LoVo (cell line): ENCODE results near the gene SEMA5A.

Experiments used
- DNase-seq: peaks from one replicate; pipeline ENCODE4 v3.0.0-alpha.2; 2016; ENCODE audit warnings: low spot score

The SEMA5A gene

GRCh38 chr5:9399094-9399493 is 146.8 kb downstream of the SEMA5A start:
- no peak for DNase-seq

DNA sequence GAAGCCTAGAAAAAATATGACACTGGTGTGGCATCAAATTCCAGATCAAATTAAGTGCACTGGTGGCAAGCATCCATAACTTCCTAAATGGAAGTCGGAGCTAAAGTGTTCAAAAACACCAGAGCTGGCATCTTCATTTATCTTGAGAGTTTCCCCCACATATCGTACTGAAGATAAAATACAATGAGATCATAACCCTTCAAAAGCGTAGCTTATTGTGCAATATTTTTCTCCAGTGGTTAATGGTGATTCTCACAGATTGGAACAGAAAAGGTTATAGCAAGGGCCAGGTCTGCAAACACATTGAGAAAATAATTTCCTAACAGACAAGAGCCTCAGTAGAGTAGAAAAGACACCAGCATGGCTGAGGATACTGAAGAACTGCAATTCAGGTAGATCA is 147.6 kb downstream of the SEMA5A start:
- DNase-seq: no peak

DNA sequence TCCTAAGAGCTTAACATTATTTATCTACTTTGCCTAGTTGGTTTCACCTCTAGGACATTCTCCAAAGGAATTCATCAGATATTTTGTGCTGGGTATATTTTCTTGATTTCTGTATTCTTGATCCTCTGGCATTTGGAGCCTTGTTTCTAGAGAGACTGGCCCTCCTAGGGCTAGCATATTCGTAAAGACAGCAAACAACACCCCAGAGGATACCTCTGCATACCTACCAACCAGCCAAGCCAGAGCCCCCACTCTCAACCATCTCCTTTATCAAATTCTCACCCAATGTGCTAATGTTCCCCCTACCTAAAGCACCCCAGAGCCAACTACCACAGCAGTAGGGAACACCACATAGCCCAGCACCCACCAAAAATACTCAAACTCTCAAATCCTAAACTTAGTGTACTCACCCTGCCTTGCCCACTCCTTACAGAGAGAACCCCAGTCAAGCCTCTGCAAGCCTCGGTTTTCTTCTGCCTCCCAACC is 149.5 kb downstream of the SEMA5A start:
- DNase-seq: no peak

- no peak for DNase-seq
Observed at GRCh38 chr5:9395706-9396105, 150.2 kb downstream of the SEMA5A start.

DNA sequence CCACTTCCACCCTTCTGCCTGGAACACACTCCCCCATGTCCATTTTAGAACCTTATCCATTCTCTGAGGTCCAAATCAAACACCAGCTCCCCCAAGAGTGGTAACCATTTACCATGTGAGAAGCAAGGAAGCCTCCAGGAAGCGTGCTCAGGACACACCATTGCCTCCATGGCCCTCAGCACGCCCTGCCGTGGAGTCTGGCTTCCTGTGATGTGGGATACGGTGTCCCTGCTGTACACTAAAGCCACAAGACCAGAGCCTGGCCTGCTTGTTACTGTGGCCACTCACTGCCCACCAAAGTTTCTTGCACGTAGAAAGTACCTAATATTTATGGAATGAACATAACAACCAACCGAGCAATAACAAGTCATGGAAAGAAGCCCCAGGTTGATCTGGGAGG is 151.7 kb downstream of the SEMA5A start:
- no peak for DNase-seq

- DNase-seq: no peak
Observed at GRCh38 chr5:9392625-9393024, 153.2 kb downstream of the SEMA5A start.

GRCh38 chr5:9391080-9391479 is 154.8 kb downstream of the SEMA5A start:
- DNase-seq: no peak

DNA sequence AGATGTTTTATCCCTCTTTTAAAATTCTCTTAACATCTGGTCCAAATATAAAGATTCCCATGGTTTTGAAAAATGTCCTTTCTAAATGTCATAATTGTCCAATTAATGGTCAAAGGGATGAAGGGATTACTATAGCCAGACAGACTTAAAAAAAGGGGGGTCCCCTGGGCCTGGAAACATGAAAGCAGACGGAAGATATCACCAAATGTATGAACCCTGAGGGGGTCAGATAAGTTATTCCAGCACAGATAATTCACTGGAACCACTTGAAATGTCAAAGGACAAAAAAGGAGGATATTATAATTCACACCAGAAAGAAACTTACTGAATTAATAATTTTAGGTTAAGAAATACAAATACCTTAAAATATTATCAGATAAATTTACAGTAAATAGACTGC is 155.8 kb downstream of the SEMA5A start:
- DNase-seq: no peak

DNA sequence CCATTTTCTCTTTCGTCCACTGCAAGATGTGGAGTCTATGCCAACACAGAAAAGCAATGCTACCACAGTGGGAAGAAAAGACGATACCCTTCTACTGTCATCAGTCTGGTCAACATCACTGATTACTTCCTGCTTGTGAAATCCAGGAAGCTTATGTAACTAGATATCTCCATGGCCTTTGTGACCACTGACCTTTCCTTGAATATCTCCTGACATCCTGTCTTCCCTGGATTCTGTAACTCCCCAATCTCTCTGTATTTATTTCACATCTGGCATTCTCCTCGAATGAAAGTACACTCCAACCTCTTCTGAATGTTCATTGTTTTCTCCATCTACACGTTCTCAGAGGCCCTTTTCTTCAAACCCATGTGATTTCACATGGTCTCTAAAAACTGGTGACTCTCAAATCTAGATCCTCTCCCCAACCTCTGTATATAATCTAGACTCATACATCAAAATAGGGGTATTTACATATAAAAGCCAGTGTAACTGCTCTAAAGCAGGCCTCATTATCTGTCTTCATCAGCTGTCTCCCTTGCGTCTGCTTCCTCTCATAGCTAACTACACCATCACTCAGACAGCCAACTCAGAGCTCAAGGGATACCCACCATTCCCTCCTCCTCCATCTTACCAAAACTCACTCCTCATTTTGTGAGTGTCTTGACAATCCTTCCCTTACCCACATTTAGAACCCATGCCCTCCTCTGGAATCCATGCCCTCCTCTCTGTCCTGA is 156.8 kb downstream of the SEMA5A start:
- no peak for DNase-seq

GRCh38 chr5:9387879-9388278 is 158.0 kb downstream of the SEMA5A start:
- DNase-seq: no peak

- DNase-seq: no peak
Observed at GRCh38 chr5:9386945-9387344, 158.9 kb downstream of the SEMA5A start.

GRCh38 chr5:9382522-9382921 is 163.4 kb downstream of the SEMA5A start:
- DNase-seq: no peak

GRCh38 chr5:9381464-9381863 is 164.4 kb downstream of the SEMA5A start:
- DNase-seq: no peak

DNA sequence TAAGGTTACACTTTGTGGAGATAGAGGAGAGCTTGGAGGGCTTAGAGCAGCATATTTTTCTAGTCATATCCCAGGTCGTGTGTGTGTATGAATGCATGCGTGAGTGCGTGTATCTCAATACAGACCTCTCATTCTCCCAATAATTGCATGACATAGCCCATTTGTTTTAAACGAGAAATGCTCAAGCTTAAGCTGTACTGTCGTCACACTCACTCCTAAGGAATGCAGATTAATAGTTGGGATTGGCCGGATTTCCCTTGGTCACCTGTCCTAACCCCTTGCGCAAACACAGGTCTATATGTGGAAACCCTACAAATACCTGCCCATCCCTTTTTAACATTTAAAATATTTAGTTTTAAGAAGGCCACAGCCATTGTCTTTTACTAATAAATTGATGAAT is 165.8 kb downstream of the SEMA5A start:
- DNase-seq: peak; percentile 78

DNA sequence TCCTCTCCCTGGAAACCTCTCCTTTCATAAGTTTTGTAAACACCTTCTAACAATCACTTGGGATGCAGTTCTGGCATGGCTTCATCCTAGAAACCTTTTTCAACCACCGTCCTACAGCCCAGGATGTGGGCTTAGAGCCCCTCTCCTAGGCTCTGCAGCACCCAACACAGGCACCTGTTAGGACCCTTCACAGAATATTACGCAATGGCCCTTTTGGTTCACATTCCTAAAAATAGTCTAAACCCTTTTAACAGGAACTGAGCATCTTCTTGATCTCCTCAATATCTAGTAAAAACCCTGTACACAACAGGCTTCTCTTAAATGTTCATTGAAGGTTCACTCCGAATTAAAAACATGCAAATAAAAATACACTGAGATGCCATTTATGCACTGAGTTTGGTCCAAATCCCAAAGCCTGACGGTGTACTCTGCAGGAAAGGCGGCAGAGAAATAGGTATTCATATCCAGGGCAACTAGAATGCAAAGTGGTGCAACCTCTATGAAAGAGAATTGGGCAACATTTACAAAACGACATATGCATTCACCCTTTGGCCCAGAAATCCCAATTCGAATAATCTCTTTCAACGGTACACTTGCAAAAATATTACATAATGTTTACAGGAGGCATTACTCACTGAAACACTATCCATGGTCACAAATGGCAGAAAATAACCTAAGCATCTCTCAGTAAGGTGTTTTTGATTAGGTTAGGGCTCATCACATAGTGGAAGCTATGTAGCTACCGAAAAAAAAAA is 169.3 kb downstream of the SEMA5A start:
- no peak for DNase-seq

GRCh38 chr5:9375756-9376155 is 170.1 kb downstream of the SEMA5A start:
- DNase-seq: no peak

DNA sequence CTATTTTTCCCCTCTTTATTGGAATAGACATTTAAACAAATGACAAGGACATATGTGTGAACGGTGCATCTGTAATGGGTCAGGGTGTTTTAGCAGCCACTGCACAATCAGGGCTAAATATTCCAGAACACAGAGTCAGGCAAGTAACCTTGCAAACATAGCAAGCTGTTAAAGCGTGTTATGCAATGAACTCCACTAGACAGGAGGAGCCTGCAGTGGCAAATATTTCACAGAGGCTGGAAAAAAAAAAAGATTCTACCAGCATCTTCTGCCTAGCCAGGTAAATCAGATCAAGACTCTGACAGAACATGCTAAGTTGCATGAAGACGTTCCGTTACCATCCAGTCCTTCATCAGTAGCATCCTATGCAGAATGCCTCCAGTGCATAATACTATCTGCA is 171.8 kb downstream of the SEMA5A start:
- no peak for DNase-seq

- DNase-seq: no peak
Observed at GRCh38 chr5:9373571-9373970, 172.3 kb downstream of the SEMA5A start.

DNA sequence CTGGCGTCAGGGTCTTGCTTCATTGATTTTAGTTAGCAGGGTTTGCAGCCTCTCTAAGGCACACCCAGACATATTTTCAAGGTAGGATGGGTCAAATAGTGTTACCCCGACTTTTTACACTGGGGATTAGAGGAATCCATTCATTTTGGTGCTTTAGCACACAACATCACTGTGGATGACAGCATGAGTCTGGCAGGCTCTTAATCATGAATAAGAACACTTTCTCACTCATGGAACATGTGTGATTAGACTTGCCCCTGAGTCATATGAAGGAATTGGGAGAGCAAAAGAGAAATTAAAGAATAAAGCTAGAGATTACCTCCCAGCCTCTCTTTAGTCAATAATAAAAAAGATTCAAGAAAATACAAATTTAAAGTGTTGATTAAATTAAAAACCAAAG is 175.6 kb downstream of the SEMA5A start:
- no peak for DNase-seq

- DNase-seq: no peak
Observed at GRCh38 chr5:9365512-9365911, 180.4 kb downstream of the SEMA5A start.

DNA sequence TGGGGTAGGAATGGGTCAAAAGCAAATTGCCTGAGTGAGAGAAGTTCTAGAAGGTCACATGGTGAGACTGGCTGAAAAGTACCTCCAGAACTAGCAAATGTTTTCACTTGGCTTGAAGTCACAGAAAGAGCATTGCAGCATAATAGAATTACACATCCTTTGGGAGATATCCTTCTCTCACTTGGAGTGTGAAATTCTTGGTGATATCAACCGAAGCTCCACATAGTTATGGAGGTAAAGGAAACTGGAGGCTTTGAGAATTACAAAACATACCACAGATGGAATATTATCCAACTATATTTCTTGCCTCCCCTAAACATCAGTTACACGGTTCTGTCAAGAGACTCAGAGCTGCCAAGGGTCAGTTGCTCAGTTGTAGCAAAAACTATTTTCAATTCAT is 182.4 kb downstream of the SEMA5A start:
- no peak for DNase-seq

- DNase-seq: no peak
Observed at GRCh38 chr5:9363026-9363425, 182.8 kb downstream of the SEMA5A start.

GRCh38 chr5:9362600-9362999 is 183.3 kb downstream of the SEMA5A start:
- DNase-seq: no peak

GRCh38 chr5:9361835-9362234 is 184.0 kb downstream of the SEMA5A start:
- DNase-seq: peak; percentile 69
